Measurements from ENCODE around the gene FBXO11. TPM values are rescaled to one million over a fixed set of nuclear protein-coding genes. Genes with fewer than 3 reads are reported as not detected.
A peak's percentile ranks its signal among the peaks of the same experiment; 100 is the strongest.
"Not testable (repeated sequence)": the region's sequence is repeated elsewhere in the genome, so short reads cannot be mapped to it uniquely, and the experiment has no call there.

Gene FBXO11
- total RNA-seq, 1 experiment from 2014 or later: 9.1 TPM

DNA sequence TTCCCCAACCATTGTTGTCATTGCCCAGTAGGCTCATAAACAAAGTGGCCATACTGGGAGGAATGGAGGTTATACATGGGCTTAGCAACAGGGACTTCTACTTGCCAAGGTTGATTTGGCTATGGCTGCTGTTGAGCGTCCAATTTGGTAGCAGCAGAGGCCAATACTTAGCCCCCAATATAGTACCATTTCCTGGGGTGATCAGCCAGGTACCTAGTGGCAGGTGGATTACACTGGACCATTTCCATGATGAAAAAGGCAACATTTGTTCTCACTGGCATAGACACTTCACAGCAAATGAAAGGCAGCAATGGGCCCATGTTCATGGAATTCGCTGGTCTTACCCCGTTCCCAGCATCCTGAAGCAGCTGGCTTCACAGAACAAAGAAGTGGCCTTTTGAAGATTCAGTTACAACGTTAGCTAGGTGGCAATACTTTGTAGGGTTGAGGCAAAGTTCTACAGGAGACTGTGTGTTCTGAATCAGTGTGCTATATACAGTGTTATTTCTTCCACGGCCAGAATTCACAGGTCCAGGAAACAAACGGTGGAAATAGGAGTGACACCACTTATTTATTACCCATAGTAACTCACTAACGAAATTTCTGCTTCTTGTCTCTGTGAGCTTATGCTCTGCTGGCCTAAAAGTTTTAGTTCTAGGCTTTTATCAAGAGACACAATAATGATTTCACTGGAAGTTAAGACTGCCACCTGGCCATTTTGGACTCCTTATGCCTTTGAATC lies 37.5 kb downstream of the FBXO11 start:
- in situ Hi-C loops (cut with HindIII; ENCODE audit: low pct_unique_long_range_greater_than_20kb, low sequenced_read_pairs): no loop called here
- DNase-seq (ENCODE audit: low read depth): no peak

DNA sequence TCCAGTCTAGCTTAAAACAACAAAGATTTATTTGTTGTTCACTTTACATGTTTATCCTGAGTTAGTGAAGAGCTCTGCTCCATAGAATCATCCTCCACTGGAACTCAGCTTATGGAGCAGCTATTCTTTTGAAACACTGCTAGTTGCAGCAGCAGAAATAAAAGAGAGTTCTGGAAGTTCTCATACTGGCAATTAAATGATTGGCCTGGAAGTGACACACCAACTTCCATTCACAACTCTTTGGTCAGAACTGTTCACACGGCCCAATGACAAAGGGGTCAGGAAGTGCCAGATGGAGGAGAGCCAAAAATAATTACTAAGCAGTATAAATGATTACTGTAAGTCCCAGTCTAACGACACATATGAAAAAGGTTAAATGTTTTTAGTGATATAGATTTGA lies 39.1 kb downstream of the FBXO11 start:
- in situ Hi-C loops (cut with HindIII; ENCODE audit: low pct_unique_long_range_greater_than_20kb, low sequenced_read_pairs): no loop called here

GRCh38 chr2:47864566-47864965 lies 41.7 kb downstream of the FBXO11 start:
- no peak for DNase-seq (ENCODE audit: low read depth)
- in situ Hi-C loops (cut with HindIII; ENCODE audit: low pct_unique_long_range_greater_than_20kb, low sequenced_read_pairs): no loop called here

More for the DNA sequence above, 39.1 kb downstream of the FBXO11 start:
- DNase-seq (ENCODE audit: low read depth): peak; percentile 53

DNA sequence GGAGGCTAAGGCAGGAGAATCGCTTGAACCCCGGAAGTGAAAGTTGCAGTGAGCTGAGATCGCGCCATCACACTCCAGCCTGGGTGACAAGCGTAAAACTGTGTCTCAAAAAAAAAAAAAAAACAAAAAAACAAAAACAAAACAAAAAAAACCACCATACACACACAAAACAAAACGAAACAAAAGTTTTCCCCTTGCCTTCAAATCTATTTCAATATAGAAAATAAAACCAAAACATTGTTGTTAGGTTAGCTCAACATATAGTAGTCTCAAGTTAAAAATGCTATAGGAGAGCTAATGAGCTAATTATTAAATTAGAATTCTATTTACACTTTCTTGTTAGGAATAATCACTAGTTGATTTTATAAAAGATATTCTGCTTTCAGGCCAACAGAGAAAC lies 43.3 kb downstream of the FBXO11 start:
- no peak for DNase-seq (ENCODE audit: low read depth)
- in situ Hi-C loops (cut with HindIII; ENCODE audit: low pct_unique_long_range_greater_than_20kb, low sequenced_read_pairs): no loop called here

DNA sequence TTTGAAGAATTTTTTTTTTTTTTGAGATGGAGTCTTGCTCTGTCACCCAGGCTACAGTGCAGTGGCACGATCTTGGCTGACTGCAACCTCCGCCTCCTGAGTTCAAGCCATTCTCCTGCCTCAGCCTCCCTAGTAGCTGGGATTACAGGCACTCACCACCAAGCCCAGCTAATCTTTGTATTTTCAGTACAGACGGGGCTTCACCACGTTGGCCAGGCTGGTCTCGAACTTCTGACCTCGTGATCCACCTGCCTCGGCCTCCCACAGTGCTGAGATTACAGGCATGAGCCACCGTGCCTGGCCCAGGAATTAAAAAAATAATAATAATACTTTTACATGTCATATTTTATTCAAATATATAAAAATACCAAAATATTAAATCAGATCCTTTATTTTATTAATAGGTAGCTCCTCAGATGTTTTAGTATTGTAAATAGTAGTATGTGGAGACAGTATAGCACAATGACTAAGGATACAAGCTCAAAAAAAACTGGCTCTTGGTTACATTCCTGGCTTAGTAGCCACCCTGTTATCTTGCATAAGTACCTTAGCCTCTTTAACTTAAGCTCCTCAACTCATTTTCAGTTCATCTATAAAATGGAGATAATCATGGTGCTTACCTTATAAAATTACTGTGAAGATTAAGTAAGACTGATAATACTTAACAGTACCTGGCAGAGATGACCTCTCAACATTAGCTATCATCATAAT lies 53.1 kb downstream of the FBXO11 start:
- DNase-seq (ENCODE audit: low read depth); in situ Hi-C loops (cut with HindIII; ENCODE audit: low pct_unique_long_range_greater_than_20kb, low sequenced_read_pairs): not testable (repeated sequence)

DNA sequence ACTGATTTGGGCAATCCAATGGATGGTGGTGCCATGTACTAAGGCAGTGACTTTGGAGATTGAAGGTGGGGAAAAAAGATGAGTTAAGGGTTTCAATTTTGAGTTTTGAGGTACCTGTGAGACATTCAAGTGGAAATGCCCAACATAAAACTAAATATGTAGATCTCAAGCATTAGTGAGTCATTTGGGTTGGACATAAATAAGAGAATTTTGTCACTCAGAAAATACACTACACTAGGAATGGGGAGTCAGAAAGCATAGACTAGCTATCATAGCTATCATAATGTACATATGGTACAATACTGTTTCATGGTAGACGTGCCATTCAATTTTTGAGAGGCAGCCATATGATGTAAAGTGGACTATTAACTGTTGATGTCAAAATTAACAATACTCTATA lies 56.1 kb downstream of the FBXO11 start:
- in situ Hi-C loops (cut with HindIII; ENCODE audit: low pct_unique_long_range_greater_than_20kb, low sequenced_read_pairs): no loop called here
- DNase-seq (ENCODE audit: low read depth): no peak

- in situ Hi-C loops (cut with HindIII; ENCODE audit: low pct_unique_long_range_greater_than_20kb, low sequenced_read_pairs): no loop called here
- DNase-seq (ENCODE audit: low read depth): no peak
Measured at GRCh38 chr2:47849368-47849767, 56.9 kb downstream of the FBXO11 start.

GRCh38 chr2:47844162-47844561 lies 62.1 kb downstream of the FBXO11 start:
- no peak for DNase-seq (ENCODE audit: low read depth)
- in situ Hi-C loops (cut with HindIII; ENCODE audit: low pct_unique_long_range_greater_than_20kb, low sequenced_read_pairs): no loop called here

DNA sequence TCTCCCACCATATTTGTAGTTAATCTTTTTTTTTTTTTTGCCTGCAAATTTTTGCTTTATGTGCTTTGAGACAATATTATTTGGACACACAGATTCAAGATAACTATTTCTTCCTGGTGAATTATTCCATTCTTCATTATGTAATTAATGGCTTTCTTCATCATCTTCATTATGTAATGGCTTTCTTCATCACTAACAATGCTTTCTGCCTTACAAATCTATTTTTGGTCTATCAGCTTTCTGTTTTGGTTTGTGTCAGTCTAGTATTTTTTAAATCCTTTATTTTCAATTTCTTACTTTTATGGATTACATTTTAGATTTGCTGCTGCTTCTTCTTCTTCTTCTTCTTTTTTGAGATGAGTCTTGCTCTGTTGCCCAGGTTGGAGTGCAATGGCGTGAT lies 62.9 kb downstream of the FBXO11 start:
- DNase-seq (ENCODE audit: low read depth): no peak
- in situ Hi-C loops (cut with HindIII; ENCODE audit: low pct_unique_long_range_greater_than_20kb, low sequenced_read_pairs): no loop called here

GRCh38 chr2:47842846-47843245 lies 63.5 kb downstream of the FBXO11 start:
- DNase-seq (ENCODE audit: low read depth): no peak
- in situ Hi-C loops (cut with HindIII; ENCODE audit: low pct_unique_long_range_greater_than_20kb, low sequenced_read_pairs): no loop called here

GRCh38 chr2:47838686-47839085 lies 67.6 kb downstream of the FBXO11 start:
- DNase-seq (ENCODE audit: low read depth): no peak
- in situ Hi-C loops (cut with HindIII; ENCODE audit: low pct_unique_long_range_greater_than_20kb, low sequenced_read_pairs): no loop called here

GRCh38 chr2:47838249-47838648 lies 68.0 kb downstream of the FBXO11 start:
- in situ Hi-C loops (cut with HindIII; ENCODE audit: low pct_unique_long_range_greater_than_20kb, low sequenced_read_pairs): no loop called here
- no peak for DNase-seq (ENCODE audit: low read depth)

- in situ Hi-C loops (cut with HindIII; ENCODE audit: low pct_unique_long_range_greater_than_20kb, low sequenced_read_pairs): no loop called here
Measured at GRCh38 chr2:47833516-47833968, 72.8 kb downstream of the FBXO11 start.

GRCh38 chr2:47822518-47822917 lies 83.8 kb downstream of the FBXO11 start:
- in situ Hi-C loops (cut with HindIII; ENCODE audit: low pct_unique_long_range_greater_than_20kb, low sequenced_read_pairs): no loop called here
- no peak for DNase-seq (ENCODE audit: low read depth)

More at GRCh38 chr2:47833516-47833968, 72.8 kb downstream of the FBXO11 start:
- no peak for DNase-seq (ENCODE audit: low read depth)

- no peak for DNase-seq (ENCODE audit: low read depth)
- in situ Hi-C loops (cut with HindIII; ENCODE audit: low pct_unique_long_range_greater_than_20kb, low sequenced_read_pairs): no loop called here
Measured at GRCh38 chr2:47819834-47820233, 86.5 kb downstream of the FBXO11 start.

DNA sequence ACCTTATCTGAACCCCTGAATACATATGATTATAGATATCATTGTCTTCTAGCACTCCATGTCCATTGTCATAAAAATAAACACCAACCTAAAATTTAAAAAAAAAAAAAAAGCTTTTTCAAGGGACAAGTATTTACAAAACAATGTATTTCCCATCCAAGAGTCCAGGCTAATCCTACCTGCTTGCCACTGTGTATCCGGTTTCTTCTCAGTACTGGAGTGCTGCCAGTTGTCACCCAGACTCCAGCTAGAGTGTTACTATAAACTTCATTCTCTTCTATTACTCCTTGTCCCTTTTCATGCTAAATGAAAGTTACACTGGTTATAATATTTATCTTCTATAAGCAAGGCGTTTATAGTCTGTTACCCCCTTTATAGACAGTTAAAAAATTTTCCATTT lies 87.5 kb downstream of the FBXO11 start:
- in situ Hi-C loops (cut with HindIII; ENCODE audit: low pct_unique_long_range_greater_than_20kb, low sequenced_read_pairs): no loop called here
- no peak for DNase-seq (ENCODE audit: low read depth)

DNA sequence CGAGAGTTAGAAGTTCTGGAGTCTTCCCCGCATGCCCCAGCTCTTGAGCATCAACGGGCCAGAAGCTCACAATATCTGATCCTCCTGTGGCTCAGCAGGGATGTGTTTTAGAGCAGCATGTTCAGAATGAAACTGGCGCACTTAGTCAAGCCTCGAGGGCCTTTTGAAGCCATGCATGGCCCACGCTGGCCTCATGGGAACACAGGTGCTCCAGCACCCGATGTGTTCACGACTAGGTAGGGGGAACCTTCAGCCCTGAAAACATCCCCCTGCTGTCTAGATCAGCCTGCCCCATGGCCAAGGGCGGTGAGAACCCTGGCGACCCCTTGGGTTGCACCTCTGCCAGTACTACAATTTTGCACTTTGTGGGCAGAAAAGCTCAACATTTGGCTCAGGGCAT lies 90.5 kb downstream of the FBXO11 start:
- in situ Hi-C loops (cut with HindIII; ENCODE audit: low pct_unique_long_range_greater_than_20kb, low sequenced_read_pairs): no loop called here
- DNase-seq (ENCODE audit: low read depth): no peak

DNA sequence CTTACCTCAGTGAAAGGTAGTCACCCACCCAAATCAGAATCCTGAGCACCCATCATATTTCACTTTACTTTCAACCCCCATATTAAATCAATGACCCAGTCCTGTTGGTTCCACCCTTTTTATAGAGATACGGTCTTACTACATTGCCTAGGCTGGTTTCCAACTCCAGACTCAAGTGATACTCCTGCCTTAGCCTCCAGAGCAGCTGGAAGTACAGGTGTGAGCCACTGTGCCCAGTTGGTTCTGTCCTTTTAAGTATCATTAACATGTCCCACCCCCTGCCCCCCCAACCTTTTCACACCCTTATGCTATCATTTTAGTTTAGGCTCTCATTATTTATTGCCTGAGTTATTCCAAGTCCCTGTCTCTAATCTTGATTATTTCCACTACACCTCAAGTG lies 94.6 kb downstream of the FBXO11 start:
- in situ Hi-C loops (cut with HindIII; ENCODE audit: low pct_unique_long_range_greater_than_20kb, low sequenced_read_pairs): no loop called here
- DNase-seq (ENCODE audit: low read depth): no peak

GRCh38 chr2:47810850-47811249 lies 95.4 kb downstream of the FBXO11 start:
- in situ Hi-C loops (cut with HindIII; ENCODE audit: low pct_unique_long_range_greater_than_20kb, low sequenced_read_pairs): no loop called here
- no peak for DNase-seq (ENCODE audit: low read depth)

DNA sequence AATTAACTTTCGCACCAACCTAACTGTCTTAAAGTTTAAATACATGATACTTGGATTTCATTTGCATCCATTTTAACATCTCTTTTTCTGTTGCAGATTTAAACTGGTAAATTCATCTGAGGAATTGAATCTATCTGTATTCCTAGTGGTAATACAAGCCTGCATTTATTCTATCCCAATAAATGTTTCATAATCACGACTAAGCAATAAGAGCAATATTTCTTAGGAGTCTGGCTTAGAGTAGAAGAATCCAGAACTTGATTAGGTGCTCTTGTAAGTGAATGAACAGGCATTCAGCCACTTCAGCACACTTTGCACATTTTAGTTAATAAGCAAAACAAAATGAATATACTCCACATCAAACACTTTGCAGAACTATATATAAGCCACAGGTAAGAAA lies 96.4 kb downstream of the FBXO11 start:
- in situ Hi-C loops (cut with HindIII; ENCODE audit: low pct_unique_long_range_greater_than_20kb, low sequenced_read_pairs): no loop called here

More for the DNA sequence above, 96.4 kb downstream of the FBXO11 start:
- DNase-seq (ENCODE audit: low read depth): no peak

All from Caki2 (cell line).